HTERT RPE-1 (cell line): Measurements from ENCODE around the gene ZNF695.
"Not testable (repeated sequence)": the region's sequence is repeated elsewhere in the genome, so short reads cannot be mapped to it uniquely, and the experiment has no call there.

Experiments
- in situ Hi-C: fragments of 300-500 bp; cut with MboI; formaldehyde crosslinking; loops from 4 replicates; pipeline ENCODE4 v1.14.3; 2020; ENCODE audit warnings: low sequenced_read_pairs

Gene ZNF695

DNA sequence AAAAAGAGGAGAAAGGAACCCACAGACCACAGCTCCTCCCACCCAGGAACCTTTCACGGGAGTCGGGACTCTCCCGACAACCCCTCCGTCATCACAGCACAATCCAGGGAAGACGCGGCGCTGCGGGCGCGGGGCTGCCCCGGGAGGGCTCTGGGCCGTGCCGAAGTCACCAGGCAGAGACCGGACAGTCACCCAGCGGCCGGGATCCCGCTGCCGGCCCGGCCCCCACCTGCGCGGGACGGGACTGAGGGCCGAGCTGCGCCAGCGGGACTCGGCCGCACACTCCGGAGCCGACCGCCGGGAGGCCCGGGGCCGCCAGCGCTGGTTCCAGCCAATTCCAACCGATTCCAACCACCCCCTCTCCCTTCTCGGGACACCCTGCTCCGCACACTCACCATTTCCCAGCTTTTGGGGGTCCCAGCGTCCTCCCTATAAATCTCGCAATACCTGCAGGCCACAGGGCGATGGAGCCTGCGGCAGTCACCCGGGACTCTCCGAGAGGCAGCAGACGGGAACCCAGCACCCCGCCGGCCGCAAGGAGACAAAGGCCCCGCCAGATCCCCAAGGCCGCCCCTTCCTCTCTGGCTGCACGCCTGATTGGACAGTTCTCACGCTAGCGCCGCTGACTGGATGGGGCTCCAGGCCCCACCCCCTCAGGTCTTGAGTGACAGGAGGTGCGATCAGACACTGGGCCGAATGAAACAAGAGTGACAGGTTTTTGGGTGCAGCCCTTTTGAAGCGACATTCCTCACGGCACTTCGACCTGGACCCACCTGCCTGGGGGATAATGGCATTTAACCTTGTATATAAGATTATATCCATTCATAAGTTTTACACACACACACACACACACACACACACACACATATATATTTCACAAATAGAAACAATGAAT is at the start of gene ZNF695:
Gene ZNF695, minus strand, starts transcription at position 547 of the 895 bp plus-strand sequence. Its CDS starts 149 bp downstream, at position 398.
- in situ Hi-C loops: no loop called here

DNA sequence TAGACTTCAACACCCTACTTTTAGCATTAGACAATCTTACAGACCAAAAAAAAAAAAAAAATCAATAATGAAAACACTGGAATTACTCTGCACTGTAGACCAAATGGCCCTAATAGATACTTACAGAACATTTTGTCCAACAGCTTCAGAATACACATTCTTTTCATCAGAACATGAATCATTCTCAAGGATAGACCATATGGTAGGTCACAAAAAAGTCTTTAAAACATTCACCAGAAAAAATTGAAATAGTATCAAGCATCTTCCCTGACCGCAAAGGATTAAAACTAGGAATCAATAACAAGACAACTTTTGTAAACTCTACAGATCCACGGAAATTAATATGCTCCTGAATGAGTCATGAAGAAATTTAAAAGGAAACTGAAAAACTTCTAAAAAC is 48.2 kb upstream of the ZNF695 start:
- in situ Hi-C loops: no loop called here

DNA sequence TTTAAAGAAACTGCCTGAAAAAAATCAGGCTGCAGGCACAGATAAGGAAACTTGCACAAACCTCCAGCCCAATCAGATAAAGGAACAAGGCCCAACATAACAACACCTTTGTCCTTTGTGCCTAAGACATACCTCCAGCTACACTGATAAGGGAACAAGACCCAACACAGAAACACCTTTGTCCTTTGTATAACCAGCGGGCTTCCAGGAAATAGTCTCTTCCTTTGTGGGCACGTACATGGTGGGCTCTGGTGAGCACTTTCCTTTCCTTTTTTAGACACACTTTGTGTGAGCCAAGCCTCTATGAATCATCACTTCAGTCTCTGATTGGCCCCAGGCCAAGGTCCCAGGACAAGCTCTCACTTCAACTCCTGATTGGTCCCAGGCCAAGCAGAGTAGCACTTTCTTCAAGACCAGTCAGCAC is 47.1 kb upstream of the ZNF695 start:
- in situ Hi-C loops: no loop called here

DNA sequence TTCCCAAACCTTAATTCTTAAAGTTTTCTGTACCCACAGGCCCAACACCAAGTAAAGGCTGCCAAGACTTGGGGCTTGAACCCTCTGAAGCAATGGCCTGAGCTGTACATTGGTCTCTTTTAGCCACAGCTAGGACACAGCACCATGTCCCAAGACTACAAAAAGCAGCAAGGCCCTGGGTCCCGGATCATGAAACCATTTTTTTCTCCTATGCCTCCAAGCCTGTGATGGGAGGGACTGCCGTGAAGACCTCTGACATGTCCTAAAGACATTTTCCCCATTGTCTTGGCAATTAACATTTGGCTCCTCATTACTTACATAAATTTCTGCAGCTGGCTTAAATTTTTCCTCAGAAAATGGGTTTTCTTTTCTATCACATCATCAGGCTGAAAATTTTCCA is 39.8 kb upstream of the ZNF695 start:
- in situ Hi-C loops: no loop called here

DNA sequence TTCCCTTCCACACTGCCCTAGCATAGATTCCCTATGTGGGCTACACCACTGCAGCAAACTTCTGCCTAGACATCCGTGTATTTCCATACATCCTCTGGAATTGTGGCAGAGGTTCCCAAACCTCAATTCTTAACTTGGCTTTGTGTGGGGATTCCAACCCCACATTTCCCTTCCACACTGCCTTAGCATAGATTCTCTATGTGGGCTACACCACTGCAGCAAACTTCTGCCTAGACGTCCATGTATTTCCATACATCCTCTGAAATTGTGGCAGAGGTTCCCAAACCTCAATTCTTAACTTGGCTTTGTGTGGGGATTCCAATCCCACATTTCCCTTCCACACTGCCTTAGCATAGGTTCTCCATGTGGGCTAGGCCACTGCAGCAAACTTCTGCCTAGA is 39.4 kb upstream of the ZNF695 start:
- in situ Hi-C loops: no loop called here

DNA sequence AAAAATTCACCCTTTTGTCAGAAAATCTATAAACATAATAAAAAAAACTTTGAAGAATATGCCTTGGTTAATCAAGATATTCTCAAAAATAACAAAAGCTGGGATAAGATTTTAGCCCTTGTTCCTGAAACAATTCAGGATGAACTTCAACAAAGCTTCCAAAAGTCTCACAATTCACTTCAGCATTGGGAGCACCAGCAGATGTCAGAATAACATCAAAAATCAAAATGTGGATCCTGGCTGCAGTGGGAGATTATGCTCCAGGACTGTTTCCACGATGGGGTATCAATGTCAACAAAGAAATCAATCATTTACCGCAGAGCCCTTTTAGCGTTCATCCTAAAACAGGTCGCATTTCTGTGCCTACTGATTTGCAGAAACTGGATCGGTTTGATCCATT is 35.5 kb upstream of the ZNF695 start:
- in situ Hi-C loops: no loop called here

DNA sequence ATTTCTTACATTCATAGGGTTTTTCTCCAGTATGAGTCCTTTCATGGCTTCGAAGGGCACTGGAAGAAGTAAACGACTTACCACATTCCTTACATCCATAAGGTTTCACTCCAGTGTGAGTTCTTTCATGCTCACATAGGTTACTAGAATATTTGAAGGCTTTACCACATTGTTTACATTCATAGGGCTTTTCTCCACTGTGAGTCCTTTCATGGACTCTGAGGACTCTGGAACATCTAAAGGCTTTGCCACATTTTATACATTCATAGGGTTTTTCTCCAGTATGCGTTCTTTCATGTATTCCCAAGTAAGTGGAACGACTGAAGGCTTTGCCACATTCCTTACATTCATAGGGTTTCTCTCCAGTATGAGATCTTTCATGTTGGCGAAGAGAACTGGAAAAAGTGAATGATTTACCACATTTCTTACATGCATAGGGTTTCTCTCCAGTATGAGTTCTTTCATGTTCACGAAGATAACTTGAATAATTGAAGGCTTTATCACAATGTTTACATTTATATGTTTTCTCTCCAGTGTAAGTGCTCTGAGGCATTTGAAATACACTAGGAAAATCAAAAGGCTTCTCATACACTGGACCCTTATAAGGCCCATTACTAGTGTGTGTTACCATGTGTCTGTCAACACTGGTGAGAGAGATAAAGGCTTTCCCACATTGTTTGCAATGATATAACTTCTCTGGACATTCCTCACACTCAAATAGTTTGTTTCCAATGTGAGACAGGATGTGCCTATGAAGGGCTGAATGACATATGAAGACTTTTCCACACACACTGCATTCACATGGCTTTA is 29.9 kb upstream of the ZNF695 start:
- in situ Hi-C loops: no loop called here

DNA sequence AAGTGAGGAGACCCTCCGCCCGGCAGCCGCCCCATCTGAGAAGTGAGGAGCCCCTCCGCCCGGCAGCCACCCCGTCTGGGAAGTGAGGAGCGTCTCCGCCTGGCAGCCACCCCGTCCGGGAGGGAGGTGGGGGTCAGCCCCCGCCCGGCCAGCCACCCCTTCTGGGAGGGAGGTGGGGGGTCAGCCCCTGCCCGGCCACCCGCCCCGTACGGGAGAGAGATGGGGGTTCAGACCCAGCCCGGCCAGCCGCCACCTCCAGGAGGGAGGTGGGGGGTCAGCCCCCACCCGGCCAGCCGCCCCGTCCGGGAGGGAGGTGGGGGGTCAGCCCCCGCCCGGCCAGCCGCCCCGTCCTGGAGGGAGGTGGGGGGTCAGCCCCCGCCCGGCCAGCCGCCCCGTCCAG is 24.4 kb upstream of the ZNF695 start:
- in situ Hi-C loops: not testable (repeated sequence)

DNA sequence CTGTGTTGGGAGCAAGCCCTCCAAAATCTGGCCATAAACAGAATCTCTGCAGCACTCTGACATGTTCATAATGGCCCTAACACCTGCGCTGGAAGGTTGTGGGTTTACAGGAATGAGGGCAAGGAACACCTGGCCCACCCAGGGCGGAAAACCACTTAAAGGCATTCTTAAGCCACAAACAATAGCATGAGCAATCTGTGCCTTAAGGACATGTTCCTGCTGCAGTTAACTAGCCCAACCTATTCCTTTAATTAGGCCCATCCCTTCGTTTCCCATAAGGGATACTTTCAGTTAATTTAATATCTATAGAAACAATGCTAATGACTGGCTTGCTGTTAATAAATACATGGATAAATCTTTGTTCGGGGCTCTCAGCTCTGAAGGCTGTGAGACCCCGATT is 16.8 kb upstream of the ZNF695 start:
- in situ Hi-C loops: not testable (repeated sequence)

DNA sequence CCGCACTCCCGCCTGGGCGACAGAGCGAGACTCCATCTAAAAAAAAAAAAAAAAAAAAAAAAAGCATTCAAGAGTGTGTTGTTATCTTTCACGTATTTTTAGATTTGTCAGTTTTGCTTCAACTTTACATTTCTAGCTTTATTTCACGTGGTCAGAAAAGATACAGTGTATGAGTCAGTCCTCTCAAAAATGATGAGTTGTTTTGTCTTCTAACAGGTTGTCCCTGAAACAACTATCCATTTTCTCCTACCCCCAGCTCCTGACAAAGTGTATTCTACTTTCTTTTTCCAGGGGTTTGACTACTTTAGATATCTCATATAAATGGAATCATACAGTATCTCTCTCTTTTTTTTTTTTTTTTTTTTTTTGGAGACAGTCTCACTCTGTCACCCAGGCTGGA is 5.5 kb upstream of the ZNF695 start:
- in situ Hi-C loops: no loop called here

DNA sequence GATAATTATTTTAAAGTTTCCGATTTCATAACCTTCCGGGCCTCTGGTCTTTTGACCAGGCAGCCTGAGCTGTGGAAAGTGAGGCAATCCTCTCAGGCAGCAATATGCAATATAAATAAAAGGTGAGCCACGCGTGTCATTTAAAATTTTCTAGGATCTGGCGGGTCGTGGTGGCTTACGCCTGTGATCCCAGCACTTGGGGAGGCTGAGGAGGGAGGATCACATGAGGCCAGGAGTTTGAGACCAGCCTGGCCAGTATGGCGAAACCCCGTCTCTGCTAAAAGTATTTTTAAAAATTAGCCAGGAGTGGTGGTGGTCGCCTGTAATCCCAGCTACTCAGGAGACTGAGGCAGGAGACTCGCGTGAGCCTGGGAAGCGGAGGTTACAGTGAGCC is 546 bp upstream of the ZNF695 start:
- in situ Hi-C loops: no loop called here

DNA sequence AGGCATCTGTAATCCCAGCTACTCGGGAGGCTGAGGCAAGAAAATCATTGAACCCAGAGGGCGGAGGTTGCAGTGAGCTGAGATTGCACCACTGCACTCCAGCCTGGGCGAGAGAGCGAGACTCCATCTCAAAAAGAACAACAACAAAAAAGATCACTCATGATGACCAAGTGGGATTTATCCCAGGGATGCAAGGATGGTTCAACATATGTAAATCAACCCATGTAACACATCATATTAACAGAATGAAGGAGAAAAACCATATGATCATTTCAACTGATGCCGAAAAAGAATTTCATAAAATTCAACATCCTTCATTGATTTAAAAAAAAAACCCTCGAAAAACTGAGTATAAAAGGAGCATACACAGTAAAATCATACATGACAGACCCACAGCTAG is 3.8 kb downstream of the ZNF695 start:
- in situ Hi-C loops: not testable (repeated sequence)

DNA sequence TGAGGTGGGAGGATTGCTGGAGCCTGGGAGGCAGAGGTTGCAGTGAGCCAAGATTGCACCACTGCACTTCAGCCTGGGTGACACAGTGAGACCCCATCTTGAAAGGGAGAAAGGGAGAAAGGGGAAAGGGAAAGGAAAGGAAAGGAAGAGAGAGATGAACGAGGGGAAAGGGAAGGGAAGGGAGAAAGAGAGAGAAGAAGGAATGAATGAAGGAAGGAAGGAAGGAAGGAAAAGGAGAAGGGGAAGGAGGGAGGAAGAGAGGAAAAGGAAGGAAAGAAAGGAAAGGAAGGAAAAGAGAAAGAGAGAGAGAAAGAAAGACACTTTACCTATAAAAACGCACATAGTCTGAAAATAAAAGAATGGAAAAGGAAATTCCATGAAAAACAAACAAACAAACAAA is 18.0 kb downstream of the ZNF695 start:
- in situ Hi-C loops: no loop called here

DNA sequence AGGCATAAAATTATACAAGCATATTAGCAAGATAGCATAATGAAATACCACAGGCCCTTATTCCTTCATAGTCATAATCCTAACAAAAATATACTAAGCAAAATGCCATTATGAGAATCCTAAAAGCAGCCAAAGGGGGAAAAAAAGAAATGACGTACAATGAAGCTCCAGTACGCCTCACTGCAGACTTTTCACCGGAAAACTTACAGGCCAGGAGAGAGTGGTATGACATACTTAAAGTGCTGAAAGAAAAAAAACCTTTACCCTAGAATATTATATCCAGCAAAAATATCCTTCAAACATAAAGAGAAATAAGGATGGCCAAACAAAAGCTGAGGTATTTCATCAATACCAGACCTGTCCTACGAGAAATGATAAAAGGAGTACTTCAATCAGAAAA is 19.5 kb downstream of the ZNF695 start:
- in situ Hi-C loops: no loop called here

DNA sequence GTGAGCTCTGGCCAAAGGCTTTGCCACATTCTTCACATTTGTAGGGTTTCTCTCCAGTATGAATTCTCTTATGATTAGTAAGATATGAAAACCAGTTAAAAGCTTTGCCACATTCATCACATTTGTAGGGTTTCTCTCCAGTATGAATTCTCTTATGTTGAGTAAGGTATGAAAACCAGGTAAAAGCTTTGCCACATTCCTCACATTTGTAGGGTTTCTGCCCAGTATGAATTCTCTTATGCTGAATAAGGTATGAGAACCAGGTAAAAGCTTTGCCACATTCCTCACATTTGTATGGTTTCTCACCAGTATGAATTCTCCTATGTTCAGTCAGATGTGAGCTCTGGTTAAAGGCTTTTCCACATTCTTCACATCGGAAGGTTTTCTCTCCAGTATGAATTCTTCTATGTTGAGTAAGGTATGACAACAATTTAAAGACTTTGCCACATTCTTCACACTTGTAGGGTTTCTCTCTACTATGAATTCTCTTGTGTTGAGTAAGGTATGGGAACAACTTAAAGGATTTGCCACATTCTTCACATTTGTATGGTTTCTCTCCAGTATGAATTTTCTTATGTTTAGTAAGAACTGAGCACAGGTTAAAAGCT is 20.7 kb downstream of the ZNF695 start:
- in situ Hi-C loops: no loop called here

DNA sequence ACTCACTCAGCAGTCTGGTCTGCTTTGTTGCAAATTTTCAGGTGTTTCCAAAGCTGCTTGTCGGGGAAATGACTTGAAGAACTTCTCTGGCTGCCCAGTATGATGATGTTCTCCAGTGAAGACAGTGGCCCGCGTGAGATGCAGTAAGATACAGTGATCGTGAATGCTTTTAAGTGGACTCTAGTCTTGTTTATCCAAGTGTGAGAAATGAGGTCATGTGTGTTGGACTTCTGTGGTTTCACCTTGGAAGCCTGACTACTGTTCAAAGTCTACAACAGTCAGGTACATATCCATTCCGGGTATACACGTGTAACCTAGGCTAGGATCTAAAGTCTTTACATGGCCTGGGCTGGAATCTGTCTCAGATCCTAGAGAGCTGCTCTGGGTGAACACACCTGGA is 29.1 kb downstream of the ZNF695 start:
- in situ Hi-C loops: no loop called here

DNA sequence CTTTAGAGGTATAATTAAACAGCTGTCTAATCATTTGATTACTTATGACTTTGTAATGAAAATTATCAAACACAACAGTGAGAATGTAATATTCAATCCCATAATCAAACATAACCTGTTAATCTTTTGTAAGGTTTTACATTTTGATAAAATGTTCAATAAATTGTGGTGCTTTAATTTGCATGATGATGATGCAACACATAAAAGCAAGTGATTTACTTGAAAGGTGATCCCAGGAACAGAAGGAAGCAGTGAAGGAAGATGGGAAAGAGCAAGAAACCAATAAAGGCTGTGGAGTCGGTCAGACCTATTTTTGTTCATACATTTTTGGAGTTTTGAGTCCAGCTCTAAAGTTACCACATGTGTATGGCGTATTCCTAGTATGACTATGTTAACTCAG is 29.6 kb downstream of the ZNF695 start:
- in situ Hi-C loops: no loop called here

DNA sequence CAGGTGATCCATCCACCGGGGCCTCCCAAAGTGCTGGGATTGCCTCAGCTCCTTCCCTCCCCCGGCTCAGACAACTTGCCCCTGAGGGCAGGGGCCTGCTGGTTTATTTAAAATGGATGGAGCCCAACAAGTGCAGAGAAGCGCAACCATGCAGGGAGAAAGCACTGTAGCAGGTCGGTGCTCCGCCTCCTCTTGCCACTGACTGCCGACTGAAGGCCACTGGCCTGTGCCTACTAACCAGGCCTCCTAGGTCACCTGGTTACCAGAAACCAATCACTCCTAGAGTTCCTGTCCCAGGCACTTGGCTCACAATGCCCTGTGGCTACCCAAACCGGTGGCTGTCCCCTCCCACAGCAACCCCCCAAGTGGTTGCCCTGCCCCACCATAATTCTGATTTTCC is 35.9 kb downstream of the ZNF695 start:
- in situ Hi-C loops: no loop called here

DNA sequence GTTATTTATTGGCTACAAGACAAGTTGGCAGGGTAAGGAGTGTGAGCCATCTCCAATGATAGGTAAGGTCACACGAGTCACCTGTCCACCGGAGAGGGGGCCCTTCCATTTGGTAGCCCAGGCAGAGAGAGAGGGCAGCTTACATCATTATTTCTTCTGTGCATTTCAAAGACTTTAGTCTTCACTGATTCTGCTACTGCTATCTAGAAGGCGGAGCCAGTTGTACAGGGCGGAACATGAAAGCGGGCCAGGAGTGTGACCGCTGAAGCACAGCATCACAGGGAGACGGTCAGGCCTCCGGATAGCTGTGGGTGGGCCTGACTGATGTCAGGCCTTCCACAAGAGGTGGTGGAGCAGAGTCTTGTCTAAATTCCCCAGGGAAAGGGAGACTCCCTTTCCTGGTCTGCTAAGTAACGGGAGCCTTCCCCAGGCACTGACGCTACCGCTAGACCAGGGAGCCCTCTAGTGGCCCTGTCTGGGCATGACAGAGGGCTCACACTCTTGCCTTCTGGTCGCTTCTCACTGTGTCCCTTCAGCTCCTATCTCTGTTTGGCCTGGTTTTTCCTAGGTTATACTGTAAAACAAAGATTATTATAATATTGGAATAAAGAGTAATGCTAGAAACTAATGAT is 36.7 kb downstream of the ZNF695 start:
- in situ Hi-C loops: no loop called here

DNA sequence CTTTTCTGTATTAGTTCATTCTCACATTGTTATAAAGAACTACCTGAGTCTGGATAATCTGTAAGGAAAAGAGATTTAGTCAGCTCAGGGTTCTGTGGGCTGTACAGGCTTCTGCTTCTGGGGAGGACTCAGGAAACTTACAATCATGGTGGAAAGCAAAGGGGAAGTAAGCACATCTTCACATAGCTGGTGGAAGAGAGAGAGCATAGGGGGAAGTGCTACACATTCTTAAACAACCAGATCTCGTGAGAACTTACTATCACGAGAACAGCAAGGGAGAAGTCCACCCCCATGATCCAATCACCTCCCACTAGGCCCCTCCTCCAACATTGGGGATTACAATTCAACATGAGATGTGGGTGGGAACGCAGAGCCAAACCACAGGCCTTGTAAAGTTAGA is 38.2 kb downstream of the ZNF695 start:
- in situ Hi-C loops: no loop called here

DNA sequence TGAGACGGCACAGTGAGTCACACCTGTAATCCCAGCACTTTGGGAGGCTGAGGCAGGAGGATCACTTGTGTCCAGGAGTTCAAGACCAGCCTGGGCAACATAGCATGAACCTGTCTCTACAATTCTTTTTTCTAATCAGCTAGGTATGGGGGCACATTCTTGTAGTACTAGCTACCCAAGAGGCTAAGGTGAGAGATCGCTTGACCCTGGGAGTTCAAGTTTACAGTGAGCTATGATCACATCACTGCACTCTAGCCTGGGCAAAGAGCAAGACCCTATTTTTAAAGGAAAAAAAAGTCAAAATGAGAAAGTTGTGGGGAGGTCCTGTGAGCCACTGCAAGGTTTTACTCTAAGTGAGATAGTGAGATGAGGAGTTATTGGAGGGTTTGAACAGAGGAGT is 41.4 kb downstream of the ZNF695 start:
- in situ Hi-C loops: no loop called here
